ENCODE results near the gene CDH4.

The CDH4 gene

GRCh38 chr20:61328911-61329558, 77.0 kb downstream of the CDH4 start:
- no peak for DNase-seq (ENCODE audit: low spot score)

- no peak for DNase-seq (ENCODE audit: low spot score)
These were observed 78.4 kb downstream of the CDH4 start for GRCh38 chr20:61330441-61330840.

GRCh38 chr20:61331543-61331942, 79.5 kb downstream of the CDH4 start:
- DNase-seq (ENCODE audit: low spot score), result no peak

GRCh38 chr20:61332016-61332975, 80.2 kb downstream of the CDH4 start:
- DNase-seq (ENCODE audit: low spot score), result no peak

- DNase-seq (ENCODE audit: low spot score), result no peak
These were observed 81.5 kb downstream of the CDH4 start for GRCh38 chr20:61333484-61334108.

GRCh38 chr20:61340157-61340556, 88.1 kb downstream of the CDH4 start:
- DNase-seq (ENCODE audit: low spot score), result no peak

GRCh38 chr20:61341605-61342004, 89.5 kb downstream of the CDH4 start:
- DNase-seq (ENCODE audit: low spot score), result no peak

GRCh38 chr20:61343934-61344333, 91.9 kb downstream of the CDH4 start:
- no peak for DNase-seq (ENCODE audit: low spot score)

GRCh38 chr20:61345656-61346055, 93.6 kb downstream of the CDH4 start:
- DNase-seq (ENCODE audit: low spot score), result no peak

- DNase-seq (ENCODE audit: low spot score), result no peak
These were observed 94.9 kb downstream of the CDH4 start for GRCh38 chr20:61346996-61347395.

GRCh38 chr20:61347443-61347842, 95.4 kb downstream of the CDH4 start:
- DNase-seq (ENCODE audit: low spot score), result no peak

GRCh38 chr20:61349447-61350165, 97.5 kb downstream of the CDH4 start:
- DNase-seq (ENCODE audit: low spot score), result no peak

- no peak for DNase-seq (ENCODE audit: low spot score)
These were observed 98.6 kb downstream of the CDH4 start for GRCh38 chr20:61350500-61351250.

GRCh38 chr20:61352346-61353260, 100.5 kb downstream of the CDH4 start:
- no peak for DNase-seq (ENCODE audit: low spot score)

GRCh38 chr20:61353261-61354000, 101.4 kb downstream of the CDH4 start:
- DNase-seq (ENCODE audit: low spot score), result no peak

GRCh38 chr20:61354001-61354390, 101.9 kb downstream of the CDH4 start:
- DNase-seq (ENCODE audit: low spot score), result no peak

GRCh38 chr20:61354501-61354900, 102.4 kb downstream of the CDH4 start:
- DNase-seq (ENCODE audit: low spot score), result no peak

GRCh38 chr20:61354901-61355495, 102.9 kb downstream of the CDH4 start:
- no peak for DNase-seq (ENCODE audit: low spot score)

GRCh38 chr20:61355585-61355984, 103.5 kb downstream of the CDH4 start:
- DNase-seq (ENCODE audit: low spot score), result no peak
